Measurements from ENCODE around the gene PPARA. TPM values are rescaled to one million over a fixed set of nuclear protein-coding genes. Genes with fewer than 3 reads are reported as not detected.

The PPARA gene
- total and polyA plus RNA-seq, 2 donors (not counting 1 experiment from before 2014, with no cell fraction given), result 10.2 to 17.5 TPM

DNA sequence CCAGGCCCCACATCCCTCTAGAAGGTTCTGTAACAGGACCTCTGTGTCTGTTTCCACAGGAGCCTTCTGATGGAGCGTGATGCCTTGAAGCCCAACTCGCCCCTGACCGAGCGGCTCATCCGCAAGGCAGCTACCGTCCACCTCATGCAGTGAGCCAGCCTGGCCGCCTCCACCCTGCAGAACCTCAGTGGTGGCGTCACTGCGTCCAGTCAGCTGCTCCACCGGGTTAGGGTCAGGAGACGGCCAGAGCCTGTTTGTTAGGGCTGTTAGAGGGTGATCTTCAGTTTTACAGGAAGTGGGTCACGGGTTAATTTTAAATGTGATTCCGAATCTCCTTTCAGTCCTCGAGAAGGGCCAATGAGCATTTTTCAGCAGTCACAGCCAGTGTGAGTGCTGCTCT is 142.4 kb downstream of the PPARA start:
- H3K4me3 ChIP-seq (replicated peaks in 1 of 4; ENCODE audit: control extremely low read depth in 1 of 4, insufficient read depth in 1 of 4, low read depth in 3 of 4, low read length in 4 of 4), result no peak overlapping the region

More for the DNA sequence above, 142.4 kb downstream of the PPARA start:
- Histone ChIP-seq H3K27me3 (ENCODE audit: control insufficient read depth, insufficient read depth, low read length) (no peaks in the 10 kb centered on the region), H3K9ac (ENCODE audit: insufficient read depth, low read length) (no peak overlapping the region), H3K9me3 (ENCODE audit: control insufficient read depth, insufficient read depth, low read depth, low read length) (no peaks in the 10 kb centered on the region), H3K36me3 (ENCODE audit: control insufficient read depth, insufficient read depth, low read length) (peaks cover 7% of the 10 kb centered on the region), H3K79me2 (ENCODE audit: control insufficient read depth, insufficient read depth, low read length) (peaks cover 7% of the 10 kb centered on the region), H3K27ac (ENCODE audit: insufficient read depth, low read length) (no peak overlapping the region), H3K4me1 (ENCODE audit: control insufficient read depth, extremely low read depth, insufficient read depth, low read length) (peaks cover 9% of the 10 kb centered on the region), H3K4me2 (ENCODE audit: extremely low read depth, insufficient read depth, low read length) (no peak overlapping the region), H2AFZ (ENCODE audit: low read length) (no peak overlapping the region), H4K20me1 (ENCODE audit: control insufficient read depth, extremely low read depth, insufficient read depth, low read length) (no peaks in the 10 kb centered on the region)
- no peak for DNase-seq (ENCODE audit: low read depth in 2 of 2)
- TF ChIP-seq, protein P1, sequence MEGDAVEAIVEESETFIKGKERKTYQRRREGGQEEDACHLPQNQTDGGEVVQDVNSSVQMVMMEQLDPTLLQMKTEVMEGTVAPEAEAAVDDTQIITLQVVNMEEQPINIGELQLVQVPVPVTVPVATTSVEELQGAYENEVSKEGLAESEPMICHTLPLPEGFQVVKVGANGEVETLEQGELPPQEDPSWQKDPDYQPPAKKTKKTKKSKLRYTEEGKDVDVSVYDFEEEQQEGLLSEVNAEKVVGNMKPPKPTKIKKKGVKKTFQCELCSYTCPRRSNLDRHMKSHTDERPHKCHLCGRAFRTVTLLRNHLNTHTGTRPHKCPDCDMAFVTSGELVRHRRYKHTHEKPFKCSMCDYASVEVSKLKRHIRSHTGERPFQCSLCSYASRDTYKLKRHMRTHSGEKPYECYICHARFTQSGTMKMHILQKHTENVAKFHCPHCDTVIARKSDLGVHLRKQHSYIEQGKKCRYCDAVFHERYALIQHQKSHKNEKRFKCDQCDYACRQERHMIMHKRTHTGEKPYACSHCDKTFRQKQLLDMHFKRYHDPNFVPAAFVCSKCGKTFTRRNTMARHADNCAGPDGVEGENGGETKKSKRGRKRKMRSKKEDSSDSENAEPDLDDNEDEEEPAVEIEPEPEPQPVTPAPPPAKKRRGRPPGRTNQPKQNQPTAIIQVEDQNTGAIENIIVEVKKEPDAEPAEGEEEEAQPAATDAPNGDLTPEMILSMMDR (conservative IDR thresholded peaks at IDR 0.05 in 1 of 2, IDR thresholded peaks at IDR 0.05 in 1 of 2; ENCODE audit: low read depth in 1 of 2, low read length in 2 of 2), result no peak
- TF ChIP-seq EZH2 (IDR thresholded peaks at IDR 0.05; ENCODE audit: low read length, missing control alignments), result no peak

Other genes starting within 250 kb of the PPARA start
- gene WNT7B, start 173.4 kb upstream of the PPARA start, total RNA-seq, result under 0.01 and 0.17 TPM in 2 replicates
- 0.17 TPM in 1 of 2 replicates, not detected in the other for gene WNT7B, start 173.4 kb upstream of the PPARA start, polyA plus RNA-seq
- 8.0 and 8.3 TPM in 2 replicates for gene CDPF1, start 99.8 kb downstream of the PPARA start, total RNA-seq
- gene CDPF1, start 99.8 kb downstream of the PPARA start, polyA plus RNA-seq, result 6.5 and 7.7 TPM in 2 replicates
- under 0.01 TPM in 2 replicates for gene PKDREJ, start 112.8 kb downstream of the PPARA start, total RNA-seq
- 0.01 TPM in 1 of 2 replicates, not detected in the other for gene PKDREJ, start 112.8 kb downstream of the PPARA start, polyA plus RNA-seq
- 24.9 and 27.6 TPM in 2 replicates for gene TTC38, start 117.5 kb downstream of the PPARA start, total RNA-seq
- gene TTC38, start 117.5 kb downstream of the PPARA start, polyA plus RNA-seq, result 17.6 and 34.3 TPM in 2 replicates
- gene GTSE1, start 146.3 kb downstream of the PPARA start, total RNA-seq, result 0.26 and 2.0 TPM in 2 replicates
- 3.6 and 13.7 TPM in 2 replicates for gene GTSE1, start 146.3 kb downstream of the PPARA start, polyA plus RNA-seq
- 20.5 and 22.1 TPM in 2 replicates for gene TRMU, start 185.2 kb downstream of the PPARA start, total RNA-seq
- gene TRMU, start 185.2 kb downstream of the PPARA start, polyA plus RNA-seq, result 18.4 and 21.9 TPM in 2 replicates

All from fibroblast of lung (primary cell).